Measurements from ENCODE around the gene DDIT4L.

DNA sequence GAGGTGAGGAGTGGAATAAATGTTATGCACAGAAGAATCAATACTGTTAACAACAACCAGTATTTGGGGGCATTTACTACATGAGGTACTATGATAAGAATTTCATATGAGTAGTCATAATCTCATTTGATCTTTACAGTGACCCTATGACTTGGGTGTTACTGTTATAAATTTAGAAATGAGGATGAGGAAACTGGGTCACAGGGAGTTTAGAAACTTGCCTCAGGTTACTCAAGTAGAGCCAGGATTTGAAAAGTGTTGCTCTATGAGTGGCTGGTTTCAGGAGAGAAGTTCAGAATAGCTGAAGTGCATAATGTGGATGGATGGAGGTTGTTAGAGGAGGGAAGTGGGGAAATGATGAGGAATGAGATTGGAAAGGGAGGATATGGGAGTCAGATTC, 16.6 kb upstream of the DDIT4L start:
- TF ChIP-seq, protein P1, sequence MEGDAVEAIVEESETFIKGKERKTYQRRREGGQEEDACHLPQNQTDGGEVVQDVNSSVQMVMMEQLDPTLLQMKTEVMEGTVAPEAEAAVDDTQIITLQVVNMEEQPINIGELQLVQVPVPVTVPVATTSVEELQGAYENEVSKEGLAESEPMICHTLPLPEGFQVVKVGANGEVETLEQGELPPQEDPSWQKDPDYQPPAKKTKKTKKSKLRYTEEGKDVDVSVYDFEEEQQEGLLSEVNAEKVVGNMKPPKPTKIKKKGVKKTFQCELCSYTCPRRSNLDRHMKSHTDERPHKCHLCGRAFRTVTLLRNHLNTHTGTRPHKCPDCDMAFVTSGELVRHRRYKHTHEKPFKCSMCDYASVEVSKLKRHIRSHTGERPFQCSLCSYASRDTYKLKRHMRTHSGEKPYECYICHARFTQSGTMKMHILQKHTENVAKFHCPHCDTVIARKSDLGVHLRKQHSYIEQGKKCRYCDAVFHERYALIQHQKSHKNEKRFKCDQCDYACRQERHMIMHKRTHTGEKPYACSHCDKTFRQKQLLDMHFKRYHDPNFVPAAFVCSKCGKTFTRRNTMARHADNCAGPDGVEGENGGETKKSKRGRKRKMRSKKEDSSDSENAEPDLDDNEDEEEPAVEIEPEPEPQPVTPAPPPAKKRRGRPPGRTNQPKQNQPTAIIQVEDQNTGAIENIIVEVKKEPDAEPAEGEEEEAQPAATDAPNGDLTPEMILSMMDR (IDR thresholded peaks at IDR 0.05): no peak
- no peak for TF ChIP-seq POLR2A (IDR thresholded peaks at IDR 0.05)

Data from Peyer's patch (tissue), 4 donors.